HL-60/S4 treated with phorbol 12-myristate 13-acetate at 8.2 ng/mL for 4 days and 3 days (cell line): Measurements from ENCODE around the gene ASPHD2.

Experiments
- in situ Hi-C: fragments of 300-500 bp; cut with MboI; formaldehyde crosslinking; loops from 2 replicates; pipeline ENCODE4 v1.15.0; 2022; ENCODE audit warnings: low sequenced_read_pairs

ASPHD2 gene

GRCh38 chr22:26492220-26492619, 63.2 kb downstream of the ASPHD2 start:
- in situ Hi-C loops, result no loop called here

GRCh38 chr22:26494506-26494905, 65.4 kb downstream of the ASPHD2 start:
- in situ Hi-C loops, result no loop called here
